GM12878 (cell line): ENCODE data around the gene NFKB2. TPM values are rescaled to one million over a fixed set of nuclear protein-coding genes. Genes with fewer than 3 reads are reported as not detected.

Source experiments
- CBFB ChIP-seq: IDR thresholded peaks from 2 replicates; pipeline ENCODE4 v1.6.1; 2016; ENCODE audit warnings: antibody characterized with exemption, low read depth
- CTCF ChIP-seq, 3 experiments: IDR thresholded peaks in 2 of 3; conservative IDR thresholded peaks in 1 of 3; 2 replicates each; pipeline ENCODE4 v1.5.1; 2011; ENCODE audit warnings: low read depth in 3 of 3, low read length in 3 of 3, mild to moderate bottlenecking in 3 of 3, control low read depth in 2 of 3, moderate library complexity in 2 of 3, inconsistent platforms in 1 of 3, mixed read lengths in 1 of 3; ENCODE audit not compliant: control insufficient read depth in 2 of 3, insufficient read depth in 1 of 3; ENCODE audit errors: extremely low read depth in 1 of 3
- E2F8 ChIP-seq: fragments of 450-650 bp; IDR thresholded peaks from 2 replicates; pipeline ENCODE4 v1.6.1; 2018; ENCODE audit warnings: mild to moderate bottlenecking, low read depth, moderate library complexity; ENCODE audit not compliant: partially characterized antibody
- IRF4 ChIP-seq: IDR thresholded peaks from 2 replicates; pipeline ENCODE4 v1.6.1; 2011; ENCODE audit warnings: low read depth, low read length
- MAX ChIP-seq: IDR thresholded peaks from 2 replicates; pipeline ENCODE4 v1.6.1; 2012; ENCODE audit warnings: low read depth, low read length, improper control_type of control experiment
- MLLT1 ChIP-seq: fragments of 450-650 bp; IDR thresholded peaks from 2 replicates; pipeline ENCODE4 v1.6.1; 2016; ENCODE audit warnings: mild to moderate bottlenecking
- MTA3 ChIP-seq: IDR thresholded peaks from 2 replicates; pipeline ENCODE4 v1.6.1; 2012; ENCODE audit warnings: low read length, inconsistent platforms, borderline replicate concordance
- NR2F1 ChIP-seq: fragments of 450-650 bp; conservative IDR thresholded peaks from 2 replicates; pipeline ENCODE4 v1.6.1; 2017; ENCODE audit warnings: mild to moderate bottlenecking
- PKNOX1 ChIP-seq: fragments of 450-650 bp; IDR thresholded peaks from 2 replicates; pipeline ENCODE4 v1.6.1; 2016; ENCODE audit warnings: mild to moderate bottlenecking
- RAD21 ChIP-seq: IDR thresholded peaks from 2 replicates; pipeline ENCODE4 v1.6.1; 2011; ENCODE audit warnings: mild to moderate bottlenecking, low read depth, low read length, moderate library complexity; ENCODE audit not compliant: insufficient read depth
- RAD51 ChIP-seq: fragments of 450-650 bp; IDR thresholded peaks from 2 replicates; pipeline ENCODE4 v1.6.1; 2016; ENCODE audit warnings: moderate library complexity, mild to moderate bottlenecking, inconsistent platforms
- SREBF2 ChIP-seq: IDR thresholded peaks from 2 replicates; pipeline ENCODE4 v1.6.1; 2012; ENCODE audit warnings: mild to moderate bottlenecking, low read length
- STAT1 ChIP-seq: fragments of 450-650 bp; conservative IDR thresholded peaks from 2 replicates; pipeline ENCODE4 v1.6.1; 2014; ENCODE audit warnings: antibody characterized with exemption, mild to moderate bottlenecking
- SUPT20H ChIP-seq: IDR thresholded peaks from 2 replicates; pipeline ENCODE4 v1.6.1; 2011; ENCODE audit warnings: low read depth, mild to moderate bottlenecking, low read length, moderate library complexity, borderline replicate concordance; ENCODE audit not compliant: control insufficient read depth
- TCF12 ChIP-seq: IDR thresholded peaks from 2 replicates; pipeline ENCODE4 v1.6.1; 2011; ENCODE audit warnings: low read depth, mild to moderate bottlenecking, low read length
- ZNF274 ChIP-seq: IDR thresholded peaks from one replicate; pipeline ENCODE4 v1.8.0; 2011; ENCODE audit not compliant: insufficient read length, insufficient read depth
- ZNF384 ChIP-seq: IDR thresholded peaks from 2 replicates; pipeline ENCODE4 v1.6.1; 2012; ENCODE audit warnings: low read depth, mild to moderate bottlenecking, low read length, improper control_type of control experiment, borderline replicate concordance
- polyA plus RNA-seq, 11 experiments: library from polyadenylated mRNA; depleted of rRNA in 4 of 11; unstranded in 6 of 11; stranded (reverse) in 5 of 11; fragments of >200 nt; fragmentation: Nextera tagmentation in 4 of 11; fragmentation: Illumina TruSeq in 1 of 11; extraction: Ambion mirVana in 4 of 11; extraction: Trizol in 1 of 11; gene quantifications; 1 replicate in 1 of 11; 2 replicates in 10 of 11; pipeline versions ENCODE4 v1.2.1 to v1.2.3, GENCODE V29; 2011 to 2016; ENCODE audit warnings: inconsistent platforms in 2 of 11, missing spikeins in 2 of 11, low read depth in 1 of 11
- total RNA-seq, 4 experiments: library from RNA; depleted of rRNA in 3 of 4; stranded (reverse); fragments of >200 nt in 3 of 4; fragmentation: Illumina TruSeq in 1 of 4; extraction: Trizol in 1 of 4; gene quantifications; 2 replicates each; pipeline versions ENCODE4 v1.2.1 to v1.2.3, GENCODE V29; 2013 to 2021

NFKB2 gene
- total and polyA plus RNA-seq, 10 of the 15 experiments (the other 5 are each of a cell fraction or from before 2014, with no cell fraction given): 0.56 to 144 (median 49.4) TPM

GRCh38 chr10:102395400-102396316 is at the start of gene NFKB2 (continued):
- no peak for TF ChIP-seq IRF4
- no peak for TF ChIP-seq ZNF274
- TF ChIP-seq CTCF (IDR thresholded peaks at IDR 0.05 in 2 of 3, conservative IDR thresholded peaks at IDR 0.05 in 1 of 3; ENCODE audit: control insufficient read depth in 2 of 3, extremely low read depth in 1 of 3, insufficient read depth in 1 of 3, low read depth in 3 of 3, low read length in 3 of 3): no peak
- TF ChIP-seq ZNF384: no peak
- 0 out of 2 replicates have a peak, but pooled peaks have one; percentile 43 for TF ChIP-seq STAT1
- no peak for TF ChIP-seq E2F8
- TF ChIP-seq NR2F1: peak; percentile 58; the same call in 1 of the 2 replicates
- no peak for TF ChIP-seq MLLT1
- TF ChIP-seq SUPT20H: no peak
- no peak for TF ChIP-seq TCF12
- TF ChIP-seq SREBF2: no peak
- TF ChIP-seq RAD51: no peak
- TF ChIP-seq MTA3: no peak
- 0 out of 2 replicates have a peak, but pooled peaks have one; percentile 5 for TF ChIP-seq CBFB
- no peak; the same call in 1 of the 2 replicates for TF ChIP-seq MAX
- TF ChIP-seq RAD21: no peak
- TF ChIP-seq PKNOX1: no peak
